Esophagus (tissue), 2 donors: ENCODE data around the gene CNN1. TPM values are rescaled to one million over a fixed set of nuclear protein-coding genes. Genes with fewer than 3 reads are reported as not detected.

Experiments used
- H3K27ac ChIP-seq, 2 donors: one replicate each; pipeline ENCODE4 v1.5.1; 2013; ENCODE audit warnings: low read depth in 2 of 2, mild to moderate bottlenecking in 2 of 2, inconsistent platforms in 1 of 2, low read length in 1 of 2, moderate library complexity in 1 of 2
- H3K27me3 ChIP-seq, 2 donors: one replicate each; pipeline ENCODE4 v1.6.1; 2013; ENCODE audit warnings: low read length in 2 of 2, control low read depth in 1 of 2, mild to moderate bottlenecking in 1 of 2; ENCODE audit not compliant: insufficient read depth in 2 of 2, control insufficient read depth in 1 of 2
- H3K36me3 ChIP-seq, 2 donors: one replicate each; pipeline ENCODE4 v1.6.1; 2013; ENCODE audit warnings: low read length in 1 of 2; ENCODE audit not compliant: control insufficient read depth in 2 of 2, insufficient read depth in 2 of 2
- H3K4me1 ChIP-seq, 2 donors: one replicate each; pipeline ENCODE4 v1.6.1; 2013; ENCODE audit warnings: low read length in 1 of 2; ENCODE audit not compliant: control insufficient read depth in 2 of 2, insufficient read depth in 2 of 2
- H3K4me3 ChIP-seq, 2 donors: one replicate each; pipeline ENCODE4 v1.5.1; 2013; ENCODE audit warnings: low read length in 2 of 2, mild to moderate bottlenecking in 2 of 2, low read depth in 1 of 2, moderate library complexity in 1 of 2
- H3K9me3 ChIP-seq, 2 donors: one replicate each; pipeline ENCODE4 v1.6.1; 2013; ENCODE audit warnings: mild to moderate bottlenecking in 2 of 2, low read depth in 1 of 2, low read length in 1 of 2, moderate library complexity in 1 of 2; ENCODE audit not compliant: control insufficient read depth in 2 of 2, insufficient read depth in 1 of 2
- WGBS, 2 donors: extraction: QIAGEN DNeasy Blood & Tissue Kit; methylation state at CpG; one replicate each; pipeline ENCODE4 v1.1.7; 2013; 5-methylcytosine and 5-hydroxymethylcytosine counted together
- polyA plus RNA-seq, 2 donors: library from polyadenylated mRNA; stranded (reverse); fragments of 200-250 nt; gene quantifications; one replicate each; pipeline ENCODE4 v1.2.3, GENCODE V29; 2013
- donor health status: healthy with polysubstance abuse.
- donor health status: Bipolar disorder and iron deficiency.

Gene CNN1
- polyA plus RNA-seq, 2 donors = 85.0 to 234 TPM

DNA sequence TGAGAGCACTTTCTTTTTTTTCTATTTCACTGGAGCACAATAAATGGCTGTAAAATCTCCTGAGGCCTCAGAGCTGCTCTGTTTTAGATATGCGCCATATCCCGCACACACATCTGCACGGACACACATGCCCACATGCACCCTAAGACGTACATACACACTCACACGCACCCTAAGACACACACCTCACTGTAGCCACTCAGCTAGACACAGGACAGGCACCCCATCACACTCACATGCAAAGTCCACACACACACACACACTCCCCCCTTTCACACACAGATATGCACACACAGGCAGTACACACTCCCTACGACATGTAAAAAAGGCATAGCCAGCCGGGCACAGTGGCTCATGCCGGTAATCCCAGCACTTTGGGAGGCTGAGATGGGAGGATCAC, 11.6 kb downstream of the CNN1 start:
- Histone ChIP-seq H3K4me3 (no peak overlapping the region), H3K27ac (peak overlapping the region in 1 of 2 donors; percentile 14), H3K36me3 (peaks cover 5 to 29% of the 10 kb centered on the region in 2 donors), H3K9me3 (no peaks in the 10 kb centered on the region), H3K4me1 (no peaks in the 10 kb centered on the region), H3K27me3 (no peaks in the 10 kb centered on the region)
- WGBS, 2 donors = 84 to 88% methylated on average over 8 of the region's 8 CpGs

DNA sequence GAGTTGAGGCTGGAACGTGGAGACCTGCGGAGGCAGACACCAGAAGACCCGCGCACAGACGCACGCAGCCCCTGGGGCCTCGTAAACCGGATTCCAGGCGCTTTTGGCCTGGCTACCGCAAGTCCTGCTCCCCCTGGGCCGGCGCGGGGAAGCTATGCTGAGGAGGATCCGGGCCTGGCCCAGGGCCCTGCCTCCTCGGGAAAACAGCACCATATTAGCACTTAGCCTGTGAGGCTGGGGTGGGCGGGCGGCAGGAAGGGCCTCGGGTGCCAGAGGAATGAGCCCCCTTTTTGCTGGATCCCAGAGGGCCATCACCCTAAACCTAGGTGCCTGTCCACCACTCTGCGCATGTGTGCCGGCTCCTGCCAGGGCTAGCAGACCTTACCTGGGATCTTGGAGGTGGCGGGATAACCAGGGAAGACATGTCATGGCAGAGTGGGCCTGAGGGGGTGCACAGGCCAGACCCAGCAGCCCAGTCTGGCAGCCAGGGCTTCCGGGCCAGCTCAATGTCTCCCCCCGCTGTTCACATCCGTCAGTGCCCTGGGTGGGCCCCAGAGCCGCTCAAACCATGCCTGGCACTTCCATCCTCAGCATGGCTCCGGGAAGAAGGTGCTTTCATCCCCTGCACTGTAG, 13.1 kb downstream of the CNN1 start:
- H3K4me3 ChIP-seq = no peak overlapping the region
- H3K36me3 ChIP-seq = peaks cover 11 to 37% of the 10 kb centered on the region in 2 donors
- no peaks in the 10 kb centered on the region for H3K4me1 ChIP-seq
- H3K27me3 ChIP-seq = no peaks in the 10 kb centered on the region
- H3K27ac ChIP-seq = peak overlapping the region; percentile 57 to 62
- WGBS, 2 donors = 77 to 85% methylated on average over 26 of the region's 26 CpGs
- H3K9me3 ChIP-seq = no peaks in the 10 kb centered on the region

DNA sequence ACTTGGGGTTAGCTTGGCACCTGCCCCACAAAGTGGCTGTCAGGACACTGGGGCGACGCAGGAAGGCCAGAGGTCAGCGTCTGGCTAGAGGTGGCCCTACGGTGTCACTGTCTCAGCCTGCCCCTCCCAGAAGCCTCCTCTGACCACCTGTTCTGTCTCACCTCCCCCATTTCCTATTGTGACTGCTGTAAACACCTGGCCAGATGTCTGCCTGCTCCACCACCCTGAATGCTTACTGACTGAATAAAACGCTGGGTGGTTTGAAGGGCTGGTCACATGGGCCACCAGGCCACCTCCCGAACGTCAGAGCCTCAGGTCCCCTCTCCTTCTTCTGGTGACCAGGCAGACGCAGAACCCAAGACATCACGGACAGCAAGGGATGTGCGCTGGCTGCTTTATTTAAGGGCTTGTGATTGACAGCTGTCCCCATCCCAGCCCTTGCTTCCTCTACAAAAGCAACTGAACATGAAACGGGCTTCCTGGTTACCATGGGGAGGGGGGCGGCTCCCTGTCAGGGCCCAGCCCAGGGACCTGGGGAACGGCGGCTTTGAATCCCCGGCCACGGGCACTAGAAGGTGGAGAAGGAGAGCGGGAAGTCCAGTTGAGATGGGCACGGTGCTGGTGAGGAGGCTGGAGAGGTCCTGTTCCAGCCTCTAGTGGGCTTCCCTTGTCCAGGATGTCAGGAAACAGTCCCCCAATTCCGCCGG, 14.2 kb downstream of the CNN1 start:
- H3K27ac ChIP-seq = peak overlapping the region; percentile 19 to 34

DNA sequence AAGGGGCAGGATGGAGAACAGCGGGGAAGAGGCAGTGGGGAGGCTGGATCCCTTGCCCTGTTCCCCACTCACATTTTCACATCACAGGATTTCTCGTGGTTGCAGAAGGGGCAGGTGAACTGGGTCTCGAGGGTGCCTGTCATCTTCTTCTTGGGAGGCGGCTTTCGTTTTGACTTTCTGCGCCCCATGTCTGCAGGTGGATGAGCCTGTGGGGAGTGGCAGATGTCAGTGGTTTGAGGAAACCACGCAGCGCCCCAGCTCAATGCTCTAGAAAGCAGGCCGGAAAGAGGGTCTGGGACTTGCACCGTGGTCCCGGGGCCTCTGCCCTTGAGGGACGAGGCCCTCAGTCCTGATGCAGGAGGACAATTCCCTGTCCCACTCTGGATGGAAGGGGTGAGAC, 15.5 kb downstream of the CNN1 start:
- no peak overlapping the region for H3K27ac ChIP-seq
- 82 to 83% methylated on average over 12 of the region's 12 CpGs for WGBS, 2 donors

More for the DNA sequence above, 14.2 kb downstream of the CNN1 start:
- Histone ChIP-seq H3K27me3 (no peaks in the 10 kb centered on the region), H3K36me3 (peaks cover 11 to 35% of the 10 kb centered on the region in 2 donors), H3K4me1 (no peaks in the 10 kb centered on the region), H3K9me3 (no peaks in the 10 kb centered on the region), H3K4me3 (no peak overlapping the region)
- 76 to 79% methylated on average over 20 of the region's 20 CpGs for WGBS, 2 donors

DNA sequence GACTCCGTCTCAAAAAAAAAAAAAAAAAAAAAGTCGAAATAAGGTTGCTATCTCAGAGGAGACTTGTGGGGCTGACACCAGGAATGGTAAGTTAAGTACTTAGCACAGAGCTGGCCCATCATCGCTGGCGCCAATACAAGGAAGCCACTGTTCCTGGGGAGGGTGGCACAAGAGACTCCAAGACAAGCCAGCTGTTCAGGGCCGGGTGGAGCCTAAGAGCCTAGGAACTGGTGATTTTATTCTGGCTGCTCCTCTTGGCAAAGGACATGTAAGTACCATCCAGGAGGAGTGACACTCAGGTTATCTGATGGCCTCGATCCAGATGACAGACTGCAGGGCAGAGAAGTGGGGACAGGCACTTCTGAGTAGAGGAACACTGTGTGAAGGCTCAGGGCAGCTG, 16.6 kb downstream of the CNN1 start:
- WGBS, 2 donors = 87 to 89% methylated on average over 5 to 6 of the region's 6 CpGs
- Histone ChIP-seq H3K4me3 (no peak overlapping the region), H3K27me3 (no peaks in the 10 kb centered on the region), H3K27ac (no peak overlapping the region), H3K36me3 (peaks cover 11 to 35% of the 10 kb centered on the region in 2 donors), H3K4me1 (peaks cover 0 to 3% of the 10 kb centered on the region in 2 donors), H3K9me3 (no peaks in the 10 kb centered on the region)

More for the DNA sequence above, 15.5 kb downstream of the CNN1 start:
- Histone ChIP-seq H3K9me3 (no peaks in the 10 kb centered on the region), H3K36me3 (peaks cover 11 to 35% of the 10 kb centered on the region in 2 donors), H3K4me3 (no peak overlapping the region), H3K4me1 (peaks cover 0 to 3% of the 10 kb centered on the region in 2 donors), H3K27me3 (no peaks in the 10 kb centered on the region)

DNA sequence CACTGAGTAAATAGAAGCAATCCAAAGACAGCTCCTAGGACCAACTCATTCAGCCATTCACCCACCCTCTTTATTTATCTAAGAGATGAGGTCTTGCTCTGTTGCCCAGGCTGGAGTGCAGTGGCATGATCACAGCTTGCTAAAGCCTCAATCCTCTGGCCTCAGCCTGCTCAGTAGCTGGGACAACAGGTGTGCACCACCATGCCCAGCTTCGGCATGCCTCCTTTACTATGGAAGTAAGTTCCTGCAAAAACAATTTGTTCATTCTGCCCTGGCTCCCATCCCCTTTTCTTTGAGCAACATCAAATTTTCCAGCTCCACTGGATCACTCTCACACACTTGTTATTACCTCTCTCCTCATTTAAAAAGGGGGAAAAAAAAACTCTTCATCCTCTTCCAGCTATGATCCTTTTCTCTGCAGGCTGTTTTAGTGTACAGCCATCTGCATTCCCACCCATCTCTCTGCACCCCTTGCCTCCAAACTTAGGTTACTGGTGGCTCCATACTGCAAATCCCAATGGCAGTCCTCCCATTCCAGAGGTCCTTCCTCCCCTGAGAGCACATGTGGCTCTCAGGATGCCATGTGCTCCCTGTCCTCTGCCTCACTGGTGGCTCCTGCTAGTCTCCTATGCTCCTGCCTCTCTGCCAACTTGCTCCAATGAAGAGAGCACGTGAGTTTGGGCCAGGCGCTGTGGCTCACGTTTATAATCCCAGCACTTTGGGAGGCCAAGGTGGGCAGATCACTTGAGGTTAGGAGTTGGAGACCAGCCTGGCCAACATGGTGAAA, 18.2 kb downstream of the CNN1 start:
- no peak overlapping the region for H3K4me3 ChIP-seq
- H3K36me3 ChIP-seq = peaks cover 11 to 34% of the 10 kb centered on the region in 2 donors
- WGBS, 2 donors = 68 to 77% methylated on average over 4 of the region's 4 CpGs
- H3K4me1 ChIP-seq = peaks cover 0 to 3% of the 10 kb centered on the region in 2 donors
- H3K27ac ChIP-seq = no peak overlapping the region
- no peaks in the 10 kb centered on the region for H3K27me3 ChIP-seq
- H3K9me3 ChIP-seq = no peaks in the 10 kb centered on the region

DNA sequence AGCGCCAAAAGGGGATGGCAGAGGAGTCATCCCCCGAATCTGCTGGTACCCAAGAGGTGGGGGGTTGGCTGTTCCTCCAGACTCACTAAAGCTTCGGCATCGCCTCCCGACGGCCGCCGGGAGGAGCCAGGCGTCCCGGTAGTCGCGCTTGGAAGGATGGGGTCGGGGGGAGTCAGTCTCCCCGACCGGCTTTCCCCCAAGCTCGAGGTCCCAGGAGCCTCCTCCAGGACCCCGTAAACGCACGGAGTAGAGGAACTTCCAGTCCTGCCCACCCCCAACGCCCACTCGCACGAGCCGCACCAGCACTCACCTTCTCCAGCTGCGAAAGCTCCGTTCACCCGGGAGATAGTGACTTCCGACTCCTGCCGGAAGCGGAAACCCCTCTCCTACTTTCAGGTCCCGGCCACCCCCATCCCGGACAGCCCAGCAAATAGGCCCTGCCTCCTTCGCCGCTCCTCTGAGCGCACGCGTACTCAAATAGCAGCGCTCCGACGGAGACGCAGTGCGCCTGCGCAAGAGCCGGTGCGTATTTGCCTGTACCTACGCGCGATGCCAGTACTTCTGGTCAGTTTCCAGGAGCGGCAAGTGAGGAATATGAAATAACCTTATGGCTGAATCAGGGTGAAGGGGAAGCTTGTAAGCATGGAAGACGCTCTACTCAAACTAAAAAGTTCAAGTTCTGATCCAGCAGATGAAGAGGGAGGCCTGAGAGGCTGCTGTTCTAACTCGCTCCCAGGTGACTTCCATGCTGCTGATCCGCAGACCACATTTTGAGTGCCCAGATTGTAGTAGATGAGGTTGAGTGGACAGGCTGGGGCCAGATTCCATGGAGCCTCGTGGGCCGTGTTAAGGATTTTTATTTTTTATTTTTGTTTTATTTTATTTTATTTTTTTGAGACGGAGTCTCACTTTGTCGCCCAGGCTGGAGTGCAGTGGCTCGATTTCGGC, 20.5 kb downstream of the CNN1 start, which contains the start of gene ELOF1:
Gene ELOF1 (minus strand): TSS at position 350 of the 948 bp plus-strand sequence. CDS start 4,883 bp downstream, outside the sequence.
- Histone ChIP-seq H3K9me3 (no peaks in the 10 kb centered on the region), H3K27ac (peak within 1 kb of the TSS; percentile 83 to 87), H3K36me3 (peaks cover 8 to 12% of the 10 kb centered on the region in 2 donors), H3K27me3 (no peaks in the 10 kb centered on the region), H3K4me3 (peak within 1 kb of the TSS; percentile 87 to 92), H3K4me1 (peaks cover 0 to 3% of the 10 kb centered on the region in 2 donors)
- WGBS, 2 donors = 3 to 4% methylated on average over 57 of the region's 57 CpGs

DNA sequence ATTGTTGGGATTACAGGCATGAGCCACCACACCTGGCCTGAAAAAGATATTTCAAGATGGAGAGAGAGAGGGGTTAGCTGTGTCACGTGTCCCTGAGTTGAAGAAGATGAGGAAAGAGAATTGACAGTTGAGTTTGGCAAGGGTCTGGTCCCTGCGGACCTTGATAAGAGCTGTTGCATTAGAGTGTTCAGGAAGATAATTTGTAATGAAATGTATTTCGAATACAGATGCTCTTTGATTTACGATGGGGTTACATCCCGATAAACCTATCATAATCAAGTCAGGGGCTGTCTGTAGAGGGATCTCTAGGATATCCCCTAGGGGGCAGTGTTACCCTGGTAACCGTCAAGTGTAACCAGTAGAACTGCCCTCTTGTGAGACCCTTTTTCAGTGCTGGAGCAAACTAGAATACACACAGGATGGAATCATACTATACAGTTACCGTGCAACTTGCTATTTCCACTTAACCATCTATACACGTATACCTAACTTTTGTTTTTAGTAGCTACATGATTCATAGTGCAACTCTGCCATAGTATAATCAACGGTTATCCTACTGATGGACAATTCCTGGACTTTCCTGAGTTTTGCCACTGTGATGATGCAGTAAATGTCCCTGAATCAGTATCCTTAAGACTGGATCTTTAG, 21.9 kb downstream of the CNN1 start:
- Histone ChIP-seq H3K4me1 (peaks cover 0 to 3% of the 10 kb centered on the region in 2 donors), H3K9me3 (no peaks in the 10 kb centered on the region), H3K36me3 (peaks cover 3 to 5% of the 10 kb centered on the region in 2 donors), H3K4me3 (no peak overlapping the region), H3K27ac (no peak overlapping the region), H3K27me3 (no peaks in the 10 kb centered on the region)
- 12 to 13% methylated on average over 9 of the region's 9 CpGs for WGBS, 2 donors
